Ectodermal cell (in vitro differentiated cells): Measurements from ENCODE around the gene FKRP.
"Not testable (repeated sequence)": the region's sequence is repeated elsewhere in the genome, so short reads cannot be mapped to it uniquely, and the experiment has no call there.

Experiments used
- H3K27ac ChIP-seq: 2 replicates; pipeline ENCODE4 v1.7.0; 2013; ENCODE audit warnings: mild to moderate bottlenecking, low read depth, low read length; ENCODE audit not compliant: insufficient read depth, poor library complexity, severe bottlenecking
- H3K27me3 ChIP-seq: 2 replicates; pipeline ENCODE4 v1.7.0; 2013; ENCODE audit warnings: mild to moderate bottlenecking, low read length; ENCODE audit not compliant: insufficient read depth, control insufficient read depth, poor library complexity, severe bottlenecking
- H3K36me3 ChIP-seq: one replicate; pipeline ENCODE4 v1.7.0; 2013; ENCODE audit warnings: low read length; ENCODE audit not compliant: control insufficient read depth, insufficient read depth
- H3K4me1 ChIP-seq: one replicate; pipeline ENCODE4 v1.7.0; 2013; ENCODE audit warnings: low read length; ENCODE audit not compliant: control insufficient read depth, insufficient read depth
- H3K4me3 ChIP-seq: 2 replicates; pipeline ENCODE4 v1.7.0; 2013; ENCODE audit warnings: low read depth, low read length, control low read depth; ENCODE audit not compliant: insufficient read depth
- H3K9me3 ChIP-seq: 2 replicates; pipeline ENCODE4 v1.7.0; 2013; ENCODE audit warnings: mild to moderate bottlenecking, low read length, moderate library complexity; ENCODE audit not compliant: control insufficient read depth
- WGBS, 2 experiments: methylation state at CpG; one replicate each; pipeline ENCODE4 v1.1.7; 2013; ENCODE audit warnings: missing lambda C conversion rate in 2 of 2; 5-methylcytosine and 5-hydroxymethylcytosine counted together

The FKRP gene

DNA sequence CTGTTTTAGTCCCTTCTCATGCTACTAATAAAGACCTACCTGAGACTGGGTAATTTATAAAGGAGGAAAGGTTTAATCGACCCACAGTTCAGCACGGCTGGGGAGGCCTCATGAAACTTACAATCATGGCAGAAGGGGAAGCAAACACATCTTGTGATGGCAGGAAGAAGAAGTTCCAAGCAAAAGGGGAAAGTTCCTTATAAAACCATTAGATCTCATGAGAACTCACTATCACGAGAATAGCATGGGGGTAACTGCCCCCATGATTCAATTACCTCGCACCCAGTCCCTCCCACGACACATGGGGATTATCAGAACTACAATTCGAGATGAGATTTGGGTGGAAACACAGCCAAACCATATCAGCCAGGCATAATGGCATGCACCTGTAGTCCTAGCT, 13.3 kb downstream of the FKRP start:
- H3K4me3 ChIP-seq, result no peak overlapping the region
- no peaks in the 10 kb centered on the region for H3K36me3 ChIP-seq
- no peaks in the 10 kb centered on the region for H3K9me3 ChIP-seq
- no peaks in the 10 kb centered on the region for H3K4me1 ChIP-seq
- no peaks in the 10 kb centered on the region for H3K27me3 ChIP-seq
- no peak overlapping the region for H3K27ac ChIP-seq
- WGBS, 2 experiments, result 93 to 94% methylated on average over 6 of the region's 6 CpGs

DNA sequence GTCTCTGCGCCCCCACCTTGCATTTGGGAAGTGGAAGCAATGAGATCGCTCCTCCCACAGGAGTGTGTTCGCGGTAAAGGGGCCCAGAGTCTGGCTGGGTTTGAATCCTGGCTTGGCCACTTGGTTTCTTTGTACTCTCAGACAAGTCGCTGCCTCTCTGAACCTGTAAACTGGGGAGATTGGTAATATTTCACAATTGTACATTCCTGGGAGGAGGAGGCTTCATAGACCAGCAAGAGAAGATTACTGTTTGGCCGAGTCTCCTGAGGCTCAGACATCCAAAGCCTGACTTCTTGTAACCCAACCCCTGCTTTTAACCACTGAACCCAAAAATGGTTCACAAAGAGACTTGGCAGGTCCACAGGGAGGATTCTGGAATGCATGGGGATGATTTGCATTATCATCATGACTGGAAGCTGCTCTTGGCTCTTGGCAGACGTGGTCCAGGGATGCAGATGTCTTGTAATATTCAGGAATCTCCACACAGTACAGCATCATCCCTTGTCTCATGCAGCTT, 14.0 kb downstream of the FKRP start:
- no peaks in the 10 kb centered on the region for H3K36me3 ChIP-seq
- H3K4me3 ChIP-seq, result no peak overlapping the region
- no peaks in the 10 kb centered on the region for H3K27me3 ChIP-seq
- no peak overlapping the region for H3K27ac ChIP-seq
- H3K4me1 ChIP-seq, result no peaks in the 10 kb centered on the region
- no peaks in the 10 kb centered on the region for H3K9me3 ChIP-seq
- 83% methylated on average over 7 of the region's 7 CpGs for WGBS, 2 experiments

DNA sequence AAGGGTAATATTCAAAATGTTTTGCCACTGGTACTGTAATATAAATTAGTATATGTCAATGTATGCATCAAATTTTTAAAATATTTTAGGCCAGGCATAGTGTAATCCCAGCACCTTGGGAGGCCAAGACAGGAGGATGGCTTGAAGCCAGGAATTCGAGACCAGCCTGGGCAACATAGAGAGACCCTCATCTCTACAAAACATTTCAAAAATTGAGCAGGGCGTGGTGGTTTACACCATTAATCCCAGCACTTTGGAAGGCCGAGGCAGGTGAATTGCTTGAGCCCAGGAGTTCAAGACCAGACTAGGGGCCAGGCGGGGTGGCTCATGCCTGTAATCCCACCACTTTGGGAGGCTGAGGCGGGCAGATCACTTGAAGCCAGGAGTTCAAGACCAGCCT, 14.5 kb downstream of the FKRP start:
- H3K9me3 ChIP-seq, result no peaks in the 10 kb centered on the region
- no peak overlapping the region for H3K27ac ChIP-seq
- no peaks in the 10 kb centered on the region for H3K27me3 ChIP-seq
- WGBS, 2 experiments, result 86 to 90% methylated on average over 5 of the region's 5 CpGs
- no peak overlapping the region for H3K4me3 ChIP-seq
- no peaks in the 10 kb centered on the region for H3K4me1 ChIP-seq
- H3K36me3 ChIP-seq, result no peaks in the 10 kb centered on the region

DNA sequence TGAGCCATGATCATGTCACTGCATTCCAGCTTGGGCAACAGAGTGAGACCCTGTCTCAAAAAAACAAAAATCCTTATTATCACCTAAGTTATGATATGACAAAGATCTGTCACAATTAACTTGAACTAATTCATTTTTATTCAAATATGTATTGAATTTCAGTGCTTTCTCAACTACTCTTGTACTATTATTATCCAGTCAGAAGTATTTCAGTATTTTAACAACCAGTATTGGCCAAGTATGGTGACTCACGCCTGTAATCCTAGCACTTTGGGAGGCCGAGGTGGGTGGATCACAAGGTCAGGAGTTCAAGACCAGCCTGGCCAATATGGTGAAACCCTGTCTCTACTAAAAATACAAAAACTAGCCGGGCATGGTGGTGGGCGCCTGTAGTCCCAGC, 15.0 kb downstream of the FKRP start:
- not testable (repeated sequence) for H3K36me3 ChIP-seq, H3K27me3 ChIP-seq, H3K4me1 ChIP-seq, H3K4me3 ChIP-seq, H3K27ac ChIP-seq, H3K9me3 ChIP-seq
- 84 to 89% methylated on average over 4 of the region's 4 CpGs for WGBS, 2 experiments

DNA sequence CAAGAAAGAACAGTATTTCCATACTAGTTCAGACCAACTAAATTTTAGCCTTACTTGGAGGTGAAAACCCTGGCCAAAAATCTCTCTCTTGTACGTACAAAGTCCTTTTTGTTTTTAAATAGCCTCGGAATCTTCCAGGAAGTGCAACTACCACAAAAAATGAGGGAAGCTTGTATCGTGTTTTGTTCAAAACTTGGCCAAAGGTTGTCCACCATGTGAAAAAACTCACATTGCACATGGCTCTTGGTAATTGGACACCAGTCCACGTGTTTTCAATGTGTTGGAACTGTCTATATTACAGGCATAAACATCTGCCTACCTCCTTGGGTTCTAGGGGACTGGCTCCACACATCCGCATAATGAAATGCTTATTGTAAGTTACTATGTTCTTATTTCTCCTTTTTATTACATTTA, 15.6 kb downstream of the FKRP start:
- Histone ChIP-seq H3K27ac (no peak overlapping the region), H3K9me3 (no peaks in the 10 kb centered on the region), H3K27me3 (no peaks in the 10 kb centered on the region), H3K4me1 (no peaks in the 10 kb centered on the region), H3K36me3 (no peaks in the 10 kb centered on the region), H3K4me3 (no peak overlapping the region)
- 91 to 96% methylated on average over 5 of the region's 5 CpGs for WGBS, 2 experiments

DNA sequence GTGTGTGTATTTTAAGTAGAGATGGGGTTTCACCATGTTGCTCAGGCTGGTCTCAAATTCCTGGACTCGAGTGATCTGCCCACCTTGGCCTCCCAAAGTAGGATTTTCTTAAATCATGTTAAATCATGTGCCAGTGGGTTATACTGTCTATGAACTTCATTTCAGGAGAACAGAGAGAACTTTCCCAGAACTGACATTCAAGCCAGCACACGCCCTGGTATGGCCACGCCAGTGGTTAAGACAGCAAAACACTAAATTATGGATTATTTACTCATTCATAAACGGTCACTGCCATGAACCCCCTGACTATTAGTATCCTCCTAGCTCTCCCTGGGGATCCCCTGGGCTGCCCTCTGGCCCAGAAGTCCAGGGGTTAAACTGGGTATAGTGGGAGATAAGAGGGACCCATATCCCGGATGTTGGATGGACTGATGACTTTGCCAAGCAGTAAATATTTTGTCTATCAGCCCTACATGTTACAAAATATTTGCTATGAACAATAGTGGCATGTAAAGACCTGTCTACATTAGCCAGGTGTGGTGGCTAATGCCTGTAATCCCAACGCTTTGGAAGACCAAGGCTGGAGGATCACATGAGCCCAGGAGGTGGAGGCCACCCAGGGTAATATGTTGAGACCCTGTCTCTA, 16.5 kb downstream of the FKRP start:
- Histone ChIP-seq H3K4me3 (no peak overlapping the region), H3K4me1 (no peaks in the 10 kb centered on the region), H3K27me3 (no peaks in the 10 kb centered on the region), H3K36me3 (no peaks in the 10 kb centered on the region), H3K27ac (no peak overlapping the region), H3K9me3 (no peaks in the 10 kb centered on the region)
- 93 to 95% methylated on average over 5 to 6 of the region's 6 CpGs for WGBS, 2 experiments

DNA sequence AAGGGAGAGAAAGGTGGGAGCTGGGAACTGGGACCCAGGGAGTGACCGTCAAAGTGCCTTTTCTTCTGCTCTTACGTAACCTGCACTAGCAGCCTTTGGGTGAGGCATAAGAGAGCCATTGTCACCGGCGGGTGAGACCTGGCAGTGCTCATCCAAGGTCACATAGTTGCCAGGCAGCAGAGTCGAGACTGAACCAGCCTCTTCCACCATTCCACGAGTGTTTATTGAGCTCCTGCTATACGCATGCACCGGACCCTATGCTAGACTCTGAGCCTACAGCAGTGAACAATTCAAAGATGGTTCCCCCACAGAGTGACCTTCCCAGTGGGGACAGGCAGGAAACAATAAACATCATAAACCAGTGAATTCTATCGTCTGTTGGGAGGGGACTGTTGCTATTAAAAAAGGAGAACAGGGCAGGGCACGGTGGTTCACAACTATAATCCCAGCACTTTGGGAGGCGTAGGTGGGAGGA, 19.0 kb downstream of the FKRP start:
- no peaks in the 10 kb centered on the region for H3K9me3 ChIP-seq
- WGBS, 2 experiments, result 89% methylated on average over 11 of the region's 11 CpGs

DNA sequence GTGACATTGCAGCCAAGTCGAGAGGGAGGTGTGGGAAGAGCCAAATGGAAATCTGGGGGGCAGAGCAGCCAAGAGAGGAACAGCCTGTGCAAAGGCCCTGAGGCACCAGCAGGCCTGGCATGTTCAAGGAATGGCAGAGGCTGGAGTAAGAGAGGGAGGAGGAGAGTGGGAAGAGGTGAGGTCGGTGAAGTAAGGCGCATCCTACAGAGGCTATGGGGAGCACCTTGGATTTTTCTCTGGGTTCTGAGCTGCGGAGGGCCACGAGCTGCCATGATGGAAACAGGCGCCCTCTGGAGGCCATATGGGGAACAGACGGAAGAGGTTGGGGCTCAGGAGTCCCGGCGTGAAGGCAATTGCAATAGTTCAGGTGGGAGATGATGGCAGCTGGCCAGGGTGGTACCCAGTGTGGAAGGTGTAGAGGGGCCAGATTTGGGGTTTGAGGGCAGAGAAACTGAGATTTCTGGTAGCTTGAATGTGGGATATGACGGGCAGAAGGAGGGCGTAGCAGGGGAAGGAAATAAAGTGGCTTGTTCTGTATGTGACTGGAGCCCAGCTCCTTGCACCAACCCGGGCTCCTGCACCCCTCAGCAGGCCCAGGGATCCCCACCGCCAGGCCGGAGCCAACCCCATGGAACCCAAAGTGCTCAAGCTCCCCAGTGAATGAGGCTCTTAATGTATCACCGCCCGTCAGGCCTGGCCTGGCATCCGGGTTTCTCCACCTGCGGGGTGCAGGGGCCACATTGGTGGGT, 20.9 kb downstream of the FKRP start:
- Histone ChIP-seq H3K4me1 (no peaks in the 10 kb centered on the region), H3K27me3 (no peaks in the 10 kb centered on the region), H3K9me3 (no peaks in the 10 kb centered on the region), H3K27ac (no peak overlapping the region), H3K4me3 (no peak overlapping the region), H3K36me3 (no peaks in the 10 kb centered on the region)
- WGBS, 2 experiments, result 61% methylated on average over 18 of the region's 18 CpGs

More for the DNA sequence above, 19.0 kb downstream of the FKRP start:
- H3K4me1 ChIP-seq, result no peaks in the 10 kb centered on the region
- no peak overlapping the region for H3K4me3 ChIP-seq
- H3K27ac ChIP-seq, result no peak overlapping the region
- no peaks in the 10 kb centered on the region for H3K36me3 ChIP-seq
- H3K27me3 ChIP-seq, result no peaks in the 10 kb centered on the region

DNA sequence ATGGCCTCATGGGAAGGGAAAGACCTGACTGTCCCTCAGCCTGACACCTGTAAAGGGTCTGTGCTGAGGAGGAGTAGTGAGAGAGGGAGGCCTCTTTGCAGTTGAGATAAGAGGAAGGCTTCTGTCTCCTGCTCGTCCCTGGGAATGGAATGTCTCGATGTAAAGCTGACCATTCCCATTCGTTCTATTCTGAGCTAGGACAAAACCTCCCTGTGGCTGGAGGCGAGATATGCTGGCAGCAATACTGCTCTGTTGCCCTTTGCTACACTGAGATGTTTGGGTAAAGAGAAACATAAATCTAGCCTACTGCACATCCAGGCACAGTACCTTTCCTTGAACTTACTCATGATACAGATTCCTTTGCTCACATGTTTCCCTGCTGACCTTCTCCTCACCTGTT, 22.9 kb downstream of the FKRP start:
- not testable (repeated sequence) for H3K4me3 ChIP-seq, H3K4me1 ChIP-seq, H3K9me3 ChIP-seq, H3K36me3 ChIP-seq, H3K27ac ChIP-seq, H3K27me3 ChIP-seq
- 40 to 42% methylated on average over 4 of the region's 4 CpGs for WGBS, 2 experiments

DNA sequence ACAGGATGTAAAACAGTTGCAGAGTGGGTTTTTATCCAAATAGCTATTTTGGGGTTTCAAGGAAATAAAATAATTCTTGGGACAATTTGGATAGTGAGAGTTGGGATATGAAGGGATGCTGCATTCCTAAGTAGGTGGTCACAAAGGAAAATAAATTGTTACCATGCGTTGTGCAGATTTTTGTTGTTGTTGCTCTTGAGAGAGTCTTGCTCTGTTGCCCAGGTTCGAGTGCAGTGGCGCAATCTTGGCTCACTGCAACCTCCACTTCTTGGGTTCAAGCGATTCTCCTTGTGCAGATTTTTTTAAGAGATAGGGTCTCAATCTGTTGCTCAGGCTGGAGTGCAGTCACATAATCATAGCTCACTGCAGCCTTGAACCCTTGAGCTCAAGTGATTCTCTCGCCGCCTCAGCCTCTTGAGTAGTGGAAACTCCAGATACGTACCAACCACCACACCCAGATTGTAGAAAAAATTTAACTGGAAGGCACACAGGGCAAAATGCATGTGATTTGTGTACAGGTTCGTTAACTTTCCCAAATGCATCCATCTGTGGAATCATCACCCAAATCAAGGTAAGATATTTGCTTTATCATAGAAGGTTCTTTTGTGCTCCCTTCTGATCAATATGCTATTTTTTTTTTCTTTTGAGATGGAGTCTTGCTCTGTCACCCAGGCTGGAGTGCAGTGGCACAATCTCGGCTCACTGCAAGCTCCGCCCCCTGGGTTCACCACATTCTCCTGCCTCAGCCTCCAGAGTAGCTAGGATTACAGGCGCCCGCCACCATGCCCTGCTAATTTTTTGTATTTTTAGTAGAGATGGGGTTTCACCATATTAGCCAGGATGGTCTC, 26.5 kb downstream of the FKRP start:
- no peaks in the 10 kb centered on the region for H3K9me3 ChIP-seq
- peaks cover 17% of the 10 kb centered on the region for H3K36me3 ChIP-seq
- no peak overlapping the region for H3K27ac ChIP-seq
- H3K4me3 ChIP-seq, result no peak overlapping the region
- H3K4me1 ChIP-seq, result no peaks in the 10 kb centered on the region
- 90 to 91% methylated on average over 12 of the region's 12 CpGs for whole genome bisulfite sequencing, 2 experiments
- no peaks in the 10 kb centered on the region for H3K27me3 ChIP-seq
